ENCODE results near the gene RBM24. TPM values are rescaled to one million over a fixed set of nuclear protein-coding genes. Genes with fewer than 3 reads are reported as not detected.

The RBM24 gene
- total RNA-seq, 1 experiment from 2014 or later, result 1.1 TPM

GRCh38 chr6:17278289-17279063 is 2.7 kb upstream of the RBM24 start:
- intact Hi-C loops (cut with micrococcal nuclease; ENCODE audit: unreplicated experiment), result no loop called here
- DNase-seq, result no peak
- H3K36me3 Mint-ChIP-seq (ENCODE audit: insufficient read depth, unreplicated experiment), result peaks cover 11% of the 10 kb centered on the region
- H3K27ac Mint-ChIP-seq (ENCODE audit: unreplicated experiment), result peak overlapping the region; percentile 67
- H3K4me3 Mint-ChIP-seq (ENCODE audit: low read depth, unreplicated experiment), result no peak overlapping the region
- H3K27me3 Mint-ChIP-seq (ENCODE audit: unreplicated experiment), result no peaks in the 10 kb centered on the region
- CTCF ChIA-PET, result interaction anchor here (1.0 kb wide), 1 partner anchor 10 kb away, joined by 3 read pairs; no protein-coding TSS in a partner anchor
- no TSS peak for BruUV-seq (replicated peaks)
- H3K4me1 Mint-ChIP-seq (ENCODE audit: low read depth, unreplicated experiment), result peaks cover 13% of the 10 kb centered on the region
- no peaks in the 10 kb centered on the region for H3K9me3 Mint-ChIP-seq (ENCODE audit: low read depth, unreplicated experiment)
- TF ChIP-seq CTCF (IDR thresholded peaks at IDR 0.05; ENCODE audit: unreplicated experiment), result no peak

GRCh38 chr6:17280138-17280537 is 1.0 kb upstream of the RBM24 start:
- TF ChIP-seq CTCF (IDR thresholded peaks at IDR 0.05; ENCODE audit: unreplicated experiment), result no peak
- BruUV-seq (replicated peaks), result no TSS peak
- Mint-ChIP-seq H3K4me1 (ENCODE audit: low read depth, unreplicated experiment) (peaks cover 13% of the 10 kb centered on the region), H3K9me3 (ENCODE audit: low read depth, unreplicated experiment) (no peaks in the 10 kb centered on the region), H3K4me3 (ENCODE audit: low read depth, unreplicated experiment) (no peak overlapping the region), H3K27me3 (ENCODE audit: unreplicated experiment) (no peaks in the 10 kb centered on the region), H3K27ac (ENCODE audit: unreplicated experiment) (no peak overlapping the region), H3K36me3 (ENCODE audit: insufficient read depth, unreplicated experiment) (peaks cover 11% of the 10 kb centered on the region)
- CTCF ChIA-PET, result no interaction called here
- no peak for DNase-seq
- intact Hi-C loops (cut with micrococcal nuclease; ENCODE audit: unreplicated experiment), result loop anchor here (5.0 to 10.0 kb wide), 3 partner anchors 72 to 302 kb away; partner anchors contain the start of gene CAP2

- Mint-ChIP-seq H3K9me3 (ENCODE audit: low read depth, unreplicated experiment) (no peaks in the 10 kb centered on the region), H3K4me3 (ENCODE audit: low read depth, unreplicated experiment) (peak overlapping the region; percentile 84), H3K36me3 (ENCODE audit: insufficient read depth, unreplicated experiment) (peaks cover 11% of the 10 kb centered on the region), H3K27ac (ENCODE audit: unreplicated experiment) (no peak overlapping the region), H3K27me3 (ENCODE audit: unreplicated experiment) (no peaks in the 10 kb centered on the region), H3K4me1 (ENCODE audit: low read depth, unreplicated experiment) (peaks cover 13% of the 10 kb centered on the region)
- intact Hi-C loops (cut with micrococcal nuclease; ENCODE audit: unreplicated experiment), result loop anchor here (5.0 to 10.0 kb wide), 3 partner anchors 72 to 302 kb away; partner anchors contain the start of gene CAP2
- TF ChIP-seq CTCF (IDR thresholded peaks at IDR 0.05; ENCODE audit: unreplicated experiment), result no peak
- DNase-seq, result no peak
- CTCF ChIA-PET, result no interaction called here
- no TSS peak for BruUV-seq (replicated peaks)
These were observed 540 bp upstream of the RBM24 start for GRCh38 chr6:17280552-17281090.

GRCh38 chr6:17281497-17282481 is 628 bp downstream of the RBM24 start:
- intact Hi-C loops (cut with micrococcal nuclease; ENCODE audit: unreplicated experiment), result loop anchor here (5.0 to 10.0 kb wide), 3 partner anchors 71 to 301 kb away; partner anchors contain the start of gene CAP2
- peak overlapping the region; percentile 84 for H3K4me3 Mint-ChIP-seq (ENCODE audit: low read depth, unreplicated experiment)
- peaks cover 13% of the 10 kb centered on the region for H3K4me1 Mint-ChIP-seq (ENCODE audit: low read depth, unreplicated experiment)
- no peaks in the 10 kb centered on the region for H3K27me3 Mint-ChIP-seq (ENCODE audit: unreplicated experiment)
- no peaks in the 10 kb centered on the region for H3K9me3 Mint-ChIP-seq (ENCODE audit: low read depth, unreplicated experiment)
- TF ChIP-seq CTCF (IDR thresholded peaks at IDR 0.05; ENCODE audit: unreplicated experiment), result no peak
- no peak for DNase-seq
- H3K36me3 Mint-ChIP-seq (ENCODE audit: insufficient read depth, unreplicated experiment), result peaks cover 11% of the 10 kb centered on the region
- no TSS peak for BruUV-seq (replicated peaks)
- CTCF ChIA-PET, result no interaction called here
- H3K27ac Mint-ChIP-seq (ENCODE audit: unreplicated experiment), result no peak overlapping the region

Data from Calu3 (cell line).